SU-DHL-6 (cell line): ENCODE results near the gene USP17L18.
"Not testable (repeated sequence)": the region's sequence is repeated elsewhere in the genome, so short reads cannot be mapped to it uniquely, and the experiment has no call there.

ENCODE experiments used
- H2AFZ ChIP-seq: fragments of 200-600 bp; sonication (generic); 2 replicates; pipeline ENCODE4 v1.6.1; 2014; ENCODE audit warnings: low read depth, mild to moderate bottlenecking, moderate library complexity, mixed read lengths, antibody characterized with exemption, low read length; ENCODE audit not compliant: severe bottlenecking
- H3F3A ChIP-seq: fragments of 200-600 bp; shearing (Covaris generic); 2 replicates; pipeline ENCODE4 v1.6.0; 2016; ENCODE audit warnings: antibody characterized with exemption, mild to moderate bottlenecking; ENCODE audit not compliant: insufficient read depth
- H3K27ac ChIP-seq: fragments of 200-600 bp; sonication (generic); 2 replicates; pipeline ENCODE4 v1.5.1; 2016; ENCODE audit warnings: low read depth, mild to moderate bottlenecking, low read length, moderate library complexity, mixed read lengths
- H3K27me3 ChIP-seq: fragments of 200-600 bp; sonication (generic), shearing (Covaris generic); 2 replicates; pipeline ENCODE4 v1.6.0; 2014; ENCODE audit warnings: mild to moderate bottlenecking, low read length
- H3K36me3 ChIP-seq: fragments of 200-600 bp; sonication (generic); 2 replicates; pipeline ENCODE4 v1.6.1; 2014; ENCODE audit warnings: mild to moderate bottlenecking, low read length, mixed read lengths
- H3K4me2 ChIP-seq: fragments of 300-600, 200-600 bp; shearing (Covaris generic), sonication (generic); 2 replicates; pipeline ENCODE4 v1.6.0; 2014; ENCODE audit warnings: low read length, low read depth, mild to moderate bottlenecking; ENCODE audit not compliant: poor library complexity, severe bottlenecking
- H3K4me3 ChIP-seq: fragments of 200-600 bp; sonication (generic); 2 replicates; pipeline ENCODE4 v1.5.1; 2014; ENCODE audit warnings: antibody characterized with exemption, low read length, mild to moderate bottlenecking, mixed read lengths; ENCODE audit not compliant: insufficient read depth, poor library complexity, severe bottlenecking
- H3K79me2 ChIP-seq: fragments of 200-600 bp; sonication (generic); 2 replicates; pipeline ENCODE4 v1.6.1; 2014; ENCODE audit warnings: mild to moderate bottlenecking, low read length, moderate library complexity; ENCODE audit not compliant: insufficient read depth
- H3K9ac ChIP-seq: fragments of 200-600 bp; sonication (generic); 2 replicates; pipeline ENCODE4 v1.7.0; 2014; ENCODE audit warnings: mild to moderate bottlenecking, low read length
- H3K9me2 ChIP-seq: fragments of 200-600 bp; sonication (generic); replicated peaks from 2 replicates; pipeline ENCODE4 v1.6.1; 2014; ENCODE audit warnings: low read length; ENCODE audit not compliant: insufficient read depth
- H3K9me3 ChIP-seq: fragments of 200-600 bp; sonication (generic); 2 replicates; pipeline ENCODE4 v1.6.1; 2014; ENCODE audit warnings: low read length, mixed read lengths; ENCODE audit not compliant: insufficient read depth
- H4K20me1 ChIP-seq: fragments of 200-600 bp; sonication (generic); 2 replicates; pipeline ENCODE4 v1.6.1; 2014; ENCODE audit warnings: low read depth, mild to moderate bottlenecking, antibody characterized with exemption, low read length, moderate library complexity, mixed read lengths

The USP17L18 gene, protein sequence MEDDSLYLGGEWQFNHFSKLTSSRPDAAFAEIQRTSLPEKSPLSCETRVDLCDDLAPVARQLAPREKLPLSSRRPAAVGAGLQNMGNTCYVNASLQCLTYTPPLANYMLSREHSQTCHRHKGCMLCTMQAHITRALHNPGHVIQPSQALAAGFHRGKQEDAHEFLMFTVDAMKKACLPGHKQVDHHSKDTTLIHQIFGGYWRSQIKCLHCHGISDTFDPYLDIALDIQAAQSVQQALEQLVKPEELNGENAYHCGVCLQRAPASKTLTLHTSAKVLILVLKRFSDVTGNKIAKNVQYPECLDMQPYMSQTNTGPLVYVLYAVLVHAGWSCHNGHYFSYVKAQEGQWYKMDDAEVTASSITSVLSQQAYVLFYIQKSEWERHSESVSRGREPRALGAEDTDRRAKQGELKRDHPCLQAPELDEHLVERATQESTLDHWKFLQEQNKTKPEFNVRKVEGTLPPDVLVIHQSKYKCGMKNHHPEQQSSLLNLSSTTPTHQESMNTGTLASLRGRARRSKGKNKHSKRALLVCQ

DNA sequence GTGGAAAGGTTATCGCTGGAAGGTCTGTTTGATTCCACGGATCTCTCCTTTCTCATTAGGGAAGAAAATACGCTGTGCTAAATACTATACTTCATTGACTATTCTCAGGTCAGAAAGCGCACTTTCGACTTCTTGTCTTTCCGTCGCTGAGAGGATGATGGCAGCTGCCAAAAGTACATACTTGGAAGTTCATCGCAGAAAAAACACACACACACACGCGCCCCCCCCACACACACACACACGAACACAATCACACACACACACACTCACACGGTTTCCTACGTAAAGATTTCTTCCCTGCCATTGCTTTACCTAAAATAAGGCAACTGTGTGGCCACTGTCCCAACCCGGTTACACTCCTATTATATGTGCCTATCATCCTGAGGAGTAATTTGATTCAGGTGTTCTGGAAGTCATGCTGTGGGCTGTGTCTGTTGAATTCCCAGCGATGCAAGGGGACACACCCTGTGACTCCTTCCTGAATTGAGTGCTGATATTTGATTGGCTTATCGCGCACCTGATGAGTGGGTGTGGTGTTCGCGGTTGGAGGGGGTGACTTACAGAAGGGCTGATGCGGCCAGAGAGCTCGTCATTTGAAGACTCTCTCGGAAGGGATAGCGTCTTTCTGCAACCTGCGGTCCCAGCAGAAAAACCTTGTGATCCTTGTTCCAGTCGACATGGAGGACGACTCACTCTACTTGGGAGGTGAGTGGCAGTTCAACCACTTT is at the start of gene USP17L18:
Gene USP17L18 (plus strand): TSS at position 678 of the 728 bp plus-strand sequence. CDS start 0 bp downstream, at position 678.
- H3K27me3 ChIP-seq, H4K20me1 ChIP-seq, H3K9me3 ChIP-seq, H3K4me2 ChIP-seq, H3K27ac ChIP-seq, H3K36me3 ChIP-seq, H3K79me2 ChIP-seq, H3K9me2 ChIP-seq, H2AFZ ChIP-seq, H3F3A ChIP-seq, H3K4me3 ChIP-seq, H3K9ac ChIP-seq: not testable (repeated sequence)

DNA sequence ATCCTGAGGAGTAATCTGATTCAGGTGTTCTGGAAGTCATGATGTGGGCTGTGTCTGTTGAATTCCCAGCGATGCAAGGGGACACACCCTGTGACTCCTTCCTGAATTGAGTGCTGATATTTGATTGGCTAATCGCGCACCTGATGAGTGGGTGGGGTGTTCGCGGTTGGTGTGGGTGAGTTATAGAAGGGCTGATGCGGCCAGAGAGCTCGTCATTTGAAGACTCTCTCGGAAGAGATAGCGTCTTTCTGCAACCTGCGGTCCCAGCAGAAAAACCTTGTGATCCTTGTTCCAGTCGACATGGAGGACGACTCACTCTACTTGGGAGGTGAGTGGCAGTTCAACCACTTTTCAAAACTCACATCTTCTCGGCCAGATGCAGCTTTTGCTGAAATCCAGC is 38.1 kb upstream of the USP17L18 start, which contains the start of gene USP17L10:
Gene USP17L10 (plus strand): TSS at position 301 of the 400 bp plus-strand sequence. CDS start 0 bp downstream, at position 301.
- H3K9me2 ChIP-seq, H3K27me3 ChIP-seq, H3K79me2 ChIP-seq, H4K20me1 ChIP-seq, H3F3A ChIP-seq, H3K4me3 ChIP-seq, H3K9ac ChIP-seq, H3K27ac ChIP-seq, H2AFZ ChIP-seq, H3K9me3 ChIP-seq, H3K36me3 ChIP-seq, H3K4me2 ChIP-seq: not testable (repeated sequence)

DNA sequence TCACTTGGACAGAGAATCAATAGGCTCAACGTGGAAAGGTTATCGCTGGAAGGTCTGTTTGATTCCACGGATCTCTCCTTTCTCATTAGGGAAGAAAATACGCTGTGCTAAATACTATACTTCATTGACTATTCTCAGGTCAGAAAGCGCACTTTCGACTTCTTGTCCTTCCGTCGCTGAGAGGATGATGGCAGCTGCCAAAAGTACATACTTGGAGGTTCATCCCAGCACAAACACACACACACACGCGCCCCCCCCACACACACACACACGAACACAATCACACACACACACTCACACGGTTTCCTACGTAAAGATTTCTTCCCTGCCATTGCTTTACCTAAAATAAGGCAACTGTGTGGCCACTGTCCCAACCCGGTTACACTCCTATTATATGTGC is 33.7 kb upstream of the USP17L18 start:
- not testable (repeated sequence) for H3K4me2 ChIP-seq, H3K9me2 ChIP-seq, H3K27me3 ChIP-seq, H3K27ac ChIP-seq, H3F3A ChIP-seq, H3K9ac ChIP-seq, H2AFZ ChIP-seq, H3K36me3 ChIP-seq, H4K20me1 ChIP-seq, H3K4me3 ChIP-seq, H3K9me3 ChIP-seq, H3K79me2 ChIP-seq

DNA sequence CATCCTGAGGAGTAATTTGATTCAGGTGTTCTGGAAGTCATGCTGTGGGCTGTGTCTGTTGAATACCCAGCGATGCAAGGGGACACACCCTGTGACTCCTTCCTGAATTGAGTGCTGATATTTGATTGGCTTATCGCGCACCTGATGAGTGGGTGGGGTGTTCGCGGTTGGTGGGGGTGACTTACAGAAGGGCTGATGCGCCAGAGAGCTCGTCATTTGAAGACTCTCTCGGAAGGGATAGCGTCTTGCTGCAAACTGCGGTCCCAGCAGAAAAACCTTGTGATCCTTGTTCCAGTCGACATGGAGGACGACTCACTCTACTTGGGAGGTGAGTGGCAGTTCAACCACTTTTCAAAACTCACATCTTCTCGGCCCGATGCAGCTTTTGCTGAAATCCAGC is 33.3 kb upstream of the USP17L18 start, which contains the start of gene USP17L11:
Gene USP17L11 (plus strand): TSS at position 301 of the 400 bp plus-strand sequence. CDS start 0 bp downstream, at position 301.
- H3K9me3 ChIP-seq, H3K9me2 ChIP-seq, H3K4me2 ChIP-seq, H3K79me2 ChIP-seq, H3F3A ChIP-seq, H3K9ac ChIP-seq, H2AFZ ChIP-seq, H3K4me3 ChIP-seq, H3K27me3 ChIP-seq, H3K27ac ChIP-seq, H4K20me1 ChIP-seq, H3K36me3 ChIP-seq: not testable (repeated sequence)

DNA sequence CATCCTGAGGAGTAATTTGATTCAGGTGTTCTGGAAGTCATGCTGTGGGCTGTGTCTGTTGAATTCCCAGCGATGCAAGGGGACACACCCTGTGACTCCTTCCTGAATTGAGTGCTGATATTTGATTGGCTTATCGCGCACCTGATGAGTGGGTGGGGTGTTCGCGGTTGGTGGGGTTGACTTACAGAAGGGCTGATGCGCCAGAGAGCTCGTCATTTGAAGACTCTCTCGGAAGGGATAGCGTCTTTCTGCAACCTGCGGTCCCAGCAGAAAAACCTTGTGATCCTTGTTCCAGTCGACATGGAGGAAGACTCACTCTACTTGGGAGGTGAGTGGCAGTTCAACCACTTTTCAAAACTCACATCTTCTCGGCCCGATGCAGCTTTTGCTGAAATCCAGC is 28.6 kb upstream of the USP17L18 start, which contains the start of gene USP17L12:
Gene USP17L12 (plus strand): TSS at position 301 of the 400 bp plus-strand sequence. CDS start 0 bp downstream, at position 301.
- not testable (repeated sequence) for H3K9me2 ChIP-seq, H3K27me3 ChIP-seq, H3K9me3 ChIP-seq, H4K20me1 ChIP-seq, H3K27ac ChIP-seq, H3K4me2 ChIP-seq, H3K9ac ChIP-seq, H3F3A ChIP-seq, H3K4me3 ChIP-seq, H3K36me3 ChIP-seq, H3K79me2 ChIP-seq, H2AFZ ChIP-seq

DNA sequence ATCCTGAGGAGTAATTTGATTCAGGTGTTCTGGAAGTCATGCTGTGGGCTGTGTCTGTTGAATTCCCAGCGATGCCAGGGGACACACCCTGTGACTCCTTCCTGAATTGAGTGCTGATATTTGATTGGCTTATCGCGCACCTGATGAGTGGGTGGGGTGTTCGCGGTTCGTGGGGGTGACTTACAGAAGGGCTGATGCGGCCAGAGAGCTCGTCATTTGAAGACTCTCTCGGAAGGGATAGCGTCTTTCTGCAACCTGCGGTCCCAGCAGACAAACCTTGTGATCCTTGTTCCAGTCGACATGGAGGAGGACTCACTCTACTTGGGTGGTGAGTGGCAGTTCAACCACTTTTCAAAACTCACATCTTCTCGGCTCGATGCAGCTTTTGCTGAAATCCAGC is 23.8 kb upstream of the USP17L18 start, which contains the start of gene USP17L13:
Gene USP17L13 (plus strand): TSS at position 301 of the 400 bp plus-strand sequence. CDS start 0 bp downstream, at position 301.
- H3K27ac ChIP-seq, H3F3A ChIP-seq, H4K20me1 ChIP-seq, H3K4me3 ChIP-seq, H3K4me2 ChIP-seq, H3K36me3 ChIP-seq, H3K79me2 ChIP-seq, H3K9ac ChIP-seq, H3K9me2 ChIP-seq, H3K9me3 ChIP-seq, H2AFZ ChIP-seq, H3K27me3 ChIP-seq: not testable (repeated sequence)

DNA sequence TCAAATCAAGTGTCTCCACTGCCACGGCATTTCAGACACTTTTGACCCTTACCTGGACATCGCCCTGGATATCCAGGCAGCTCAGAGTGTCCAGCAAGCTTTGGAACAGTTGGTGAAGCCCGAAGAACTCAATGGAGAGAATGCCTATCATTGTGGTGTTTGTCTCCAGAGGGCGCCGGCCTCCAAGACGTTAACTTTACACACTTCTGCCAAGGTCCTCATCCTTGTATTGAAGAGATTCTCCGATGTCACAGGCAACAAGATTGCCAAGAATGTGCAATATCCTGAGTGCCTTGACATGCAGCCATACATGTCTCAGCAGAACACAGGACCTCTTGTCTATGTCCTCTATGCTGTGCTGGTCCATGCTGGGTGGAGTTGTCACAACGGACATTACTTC is 18.2 kb upstream of the USP17L18 start:
- H3K27ac ChIP-seq, H3K36me3 ChIP-seq, H3K79me2 ChIP-seq, H3K27me3 ChIP-seq, H3K9ac ChIP-seq, H3K9me2 ChIP-seq, H2AFZ ChIP-seq, H3K4me2 ChIP-seq, H3F3A ChIP-seq, H3K9me3 ChIP-seq, H4K20me1 ChIP-seq, H3K4me3 ChIP-seq: not testable (repeated sequence)
